CD4-positive, alpha-beta T cell treated with Interleukin-15 for 1 hour (primary cell): ENCODE measurements around the gene MEGF11.
"Not testable (repeated sequence)": the region's sequence is repeated elsewhere in the genome, so short reads cannot be mapped to it uniquely, and the experiment has no call there.

Experiments used
- DNase-seq: peaks from one replicate; pipeline ENCODE4 v3.0.0-alpha.2; 2020

Gene MEGF11

DNA sequence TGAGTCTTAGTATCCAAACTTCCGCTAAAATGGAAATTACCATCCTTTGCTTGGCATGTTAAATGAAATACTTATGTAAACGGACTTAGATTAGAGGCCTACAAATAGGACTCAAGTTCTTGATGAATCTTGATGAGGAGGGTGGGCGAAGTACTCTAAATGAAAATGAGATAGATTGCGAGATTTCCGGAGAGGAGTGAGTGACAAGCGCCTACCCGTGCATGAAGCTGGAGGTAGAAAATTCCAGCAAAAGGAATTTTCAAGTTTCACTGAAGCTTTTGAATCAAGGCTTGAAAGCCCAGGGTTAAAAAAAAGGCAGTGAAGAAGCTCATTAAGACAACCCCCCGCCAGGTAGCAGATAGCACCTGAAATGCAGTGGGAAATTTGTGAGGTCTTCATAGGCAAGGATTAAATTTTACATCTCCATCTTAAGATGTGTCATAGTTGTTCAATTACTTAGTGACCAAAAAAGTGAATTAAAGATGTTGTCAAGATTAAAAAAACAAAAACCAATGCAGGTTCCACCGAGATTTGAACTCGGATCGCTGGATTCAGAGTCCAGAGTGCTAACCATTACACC, 384.9 kb downstream of the MEGF11 start:
- no peak for DNase-seq

DNA sequence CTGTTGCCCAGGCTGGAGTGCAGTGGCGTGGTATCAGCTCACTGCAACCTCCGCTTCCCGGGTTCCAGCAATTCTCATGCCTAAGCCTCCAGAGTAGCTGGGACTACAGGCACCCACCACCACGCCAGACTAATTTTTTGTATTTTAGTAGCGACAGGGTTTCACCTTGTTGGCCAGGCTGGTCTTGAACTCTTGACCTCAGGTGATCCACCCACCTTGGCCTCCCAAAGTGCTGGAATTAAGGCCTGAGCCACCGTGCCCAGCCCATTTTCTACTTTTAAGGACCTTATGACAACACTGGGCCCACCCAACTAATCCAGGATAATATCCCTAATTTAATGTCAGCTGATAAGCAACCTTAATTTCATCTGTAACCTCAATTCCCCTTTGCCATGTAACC, 385.6 kb downstream of the MEGF11 start:
- DNase-seq = not testable (repeated sequence)

DNA sequence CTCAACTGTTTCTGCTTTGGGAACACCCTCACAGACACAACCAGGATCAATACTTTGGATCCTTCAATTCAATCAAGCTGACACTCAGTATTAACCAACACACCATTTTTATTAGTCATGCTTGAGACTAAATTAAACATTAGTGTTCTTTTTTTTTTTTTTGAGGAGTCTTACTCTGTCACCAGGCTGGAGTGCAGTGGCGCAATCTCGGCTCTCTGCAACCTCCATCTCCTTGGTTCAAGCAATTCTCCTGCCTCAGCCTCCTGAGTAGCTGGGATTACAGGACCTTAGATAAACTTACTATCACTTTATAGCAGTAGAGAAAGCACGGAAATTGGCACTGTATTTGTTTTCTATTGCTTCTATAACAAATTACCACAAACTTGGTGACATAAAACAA, 386.3 kb downstream of the MEGF11 start:
- DNase-seq = no peak

DNA sequence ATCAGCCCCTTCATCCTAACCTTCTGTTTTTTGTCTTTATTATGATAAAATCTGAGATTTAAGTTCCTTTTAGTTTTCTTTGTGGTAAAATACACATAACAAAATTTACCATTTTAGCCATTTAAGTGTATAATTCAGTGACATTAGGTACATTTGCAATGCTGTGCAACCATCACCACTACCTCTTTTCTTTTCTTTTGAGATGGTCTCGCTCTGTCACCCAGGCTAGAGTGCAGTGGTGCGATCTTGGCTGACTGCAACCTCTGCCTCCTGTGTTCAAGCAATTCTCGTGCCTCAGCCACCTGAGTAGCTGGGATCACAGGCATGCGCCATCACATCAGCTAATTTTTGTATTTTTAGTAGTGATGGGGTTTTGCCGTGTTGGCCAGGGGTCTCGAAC, 390.4 kb downstream of the MEGF11 start:
- no peak for DNase-seq

DNA sequence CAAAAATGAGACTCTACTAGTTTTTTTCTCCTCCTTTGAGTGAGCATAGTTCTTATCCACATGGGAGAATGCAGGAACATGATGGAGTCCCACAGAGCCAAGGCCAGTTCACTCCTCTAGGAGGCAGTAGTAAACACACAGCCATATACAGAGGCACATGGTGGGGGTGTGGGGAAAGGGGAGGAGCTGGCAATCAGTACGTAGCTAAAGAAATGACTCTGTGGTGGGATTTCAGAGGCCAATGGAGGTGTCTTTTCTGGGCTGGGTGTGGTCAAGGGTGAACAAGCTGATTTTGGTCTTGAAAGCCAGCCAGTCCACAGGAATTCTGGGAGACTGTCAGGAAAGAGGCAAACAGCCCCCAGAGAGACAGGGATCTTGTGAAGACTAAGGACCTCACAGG, 390.9 kb downstream of the MEGF11 start:
- DNase-seq = peak; percentile 63

DNA sequence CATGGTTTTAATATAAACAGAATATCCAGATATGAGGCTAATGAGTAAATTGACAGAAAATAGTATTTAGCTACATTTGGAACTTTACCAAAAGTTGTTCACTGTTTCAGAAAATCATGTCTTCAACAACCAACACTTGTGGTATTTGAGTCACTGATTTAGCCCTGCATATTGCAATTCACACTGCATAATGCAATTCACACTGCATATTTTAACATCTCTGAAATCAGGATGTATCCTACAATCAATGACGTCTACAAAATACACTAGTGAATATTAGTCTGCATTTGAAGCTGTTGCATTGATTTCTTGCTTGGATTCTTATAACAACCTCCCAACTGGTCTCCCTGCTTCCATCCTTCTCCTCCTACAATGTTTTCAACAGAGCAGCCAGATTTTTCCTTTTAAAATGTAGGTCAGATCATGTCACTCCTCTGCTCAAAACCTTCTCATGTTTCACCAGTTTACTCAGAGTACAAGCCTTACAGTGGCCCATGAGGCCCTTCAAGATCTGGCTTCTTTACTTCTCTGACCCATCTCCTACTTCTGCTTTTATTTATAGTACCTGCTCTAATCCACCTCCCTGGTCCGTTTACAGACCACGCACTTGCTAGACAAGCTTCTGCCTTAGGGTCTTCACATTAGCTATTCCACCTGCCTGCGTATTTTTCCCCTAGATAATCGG, 395.7 kb downstream of the MEGF11 start:
- DNase-seq = no peak

DNA sequence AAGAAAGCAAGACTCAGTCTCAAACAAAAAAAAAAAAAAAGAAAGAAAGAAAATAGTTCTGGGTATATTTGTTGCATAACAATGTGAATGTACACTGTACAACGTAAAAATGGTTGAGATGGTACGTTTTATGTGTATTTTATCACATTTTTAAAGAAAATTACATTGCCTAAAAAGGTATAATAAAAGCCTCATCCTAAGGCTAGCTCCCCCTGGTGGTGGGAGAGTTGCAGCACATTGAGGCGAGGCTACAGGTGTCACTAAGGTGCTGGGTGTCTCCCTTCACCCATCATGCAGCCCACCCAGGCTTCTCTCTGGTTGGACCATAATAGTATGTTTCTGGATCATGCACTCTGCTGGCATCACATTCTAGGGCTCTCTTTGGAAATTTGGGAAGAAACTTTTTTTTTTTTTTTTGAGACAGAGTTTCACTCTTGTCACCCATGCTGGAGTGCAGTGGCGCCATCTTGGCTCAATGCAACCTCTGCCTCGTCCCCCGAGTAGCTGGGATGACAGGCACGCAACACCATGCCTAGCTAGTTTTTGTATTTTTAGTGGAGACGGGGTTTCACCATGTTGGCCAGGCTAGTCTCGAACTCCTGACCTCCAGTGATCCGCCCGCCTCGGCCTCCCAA, 396.6 kb downstream of the MEGF11 start:
- DNase-seq = peak; percentile 79

DNA sequence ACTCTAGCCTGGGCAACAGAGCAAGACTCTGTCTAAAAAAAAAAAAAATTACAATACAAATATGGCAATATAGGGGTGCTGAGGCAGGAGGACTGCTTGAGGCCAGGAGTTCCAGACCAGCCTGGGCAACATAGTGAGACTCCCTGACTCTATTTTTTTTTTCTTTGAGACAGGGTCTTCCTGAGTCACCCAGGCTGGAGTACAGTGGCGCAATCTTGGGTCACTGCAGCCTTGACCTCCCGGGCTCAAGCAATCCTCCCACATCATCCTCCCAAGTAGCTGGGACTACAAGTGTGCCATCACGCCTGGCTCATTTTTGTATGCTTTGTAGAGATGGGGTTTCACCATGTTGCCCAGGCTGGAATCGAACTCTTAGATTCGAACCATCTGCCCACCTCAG, 401.6 kb downstream of the MEGF11 start:
- DNase-seq = no peak

DNA sequence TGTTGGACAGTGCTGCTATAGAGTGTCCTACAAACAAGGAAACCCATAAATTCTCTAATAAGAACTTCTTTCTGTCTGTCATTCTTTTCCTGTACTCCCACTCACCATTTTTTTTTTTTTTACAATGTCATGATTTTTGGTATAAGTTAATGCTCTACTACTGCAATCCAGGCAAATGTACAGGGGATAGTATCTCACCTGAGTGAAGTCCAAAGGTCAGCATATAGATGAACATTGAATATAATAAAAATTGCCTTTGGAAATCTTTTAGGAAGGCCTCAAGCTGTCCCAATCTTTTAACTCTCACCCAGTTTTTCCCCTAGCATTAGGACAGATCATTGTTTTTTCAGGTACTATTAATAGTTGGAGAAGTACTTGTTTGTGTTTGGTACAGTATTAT, 405.6 kb downstream of the MEGF11 start:
- DNase-seq = no peak

DNA sequence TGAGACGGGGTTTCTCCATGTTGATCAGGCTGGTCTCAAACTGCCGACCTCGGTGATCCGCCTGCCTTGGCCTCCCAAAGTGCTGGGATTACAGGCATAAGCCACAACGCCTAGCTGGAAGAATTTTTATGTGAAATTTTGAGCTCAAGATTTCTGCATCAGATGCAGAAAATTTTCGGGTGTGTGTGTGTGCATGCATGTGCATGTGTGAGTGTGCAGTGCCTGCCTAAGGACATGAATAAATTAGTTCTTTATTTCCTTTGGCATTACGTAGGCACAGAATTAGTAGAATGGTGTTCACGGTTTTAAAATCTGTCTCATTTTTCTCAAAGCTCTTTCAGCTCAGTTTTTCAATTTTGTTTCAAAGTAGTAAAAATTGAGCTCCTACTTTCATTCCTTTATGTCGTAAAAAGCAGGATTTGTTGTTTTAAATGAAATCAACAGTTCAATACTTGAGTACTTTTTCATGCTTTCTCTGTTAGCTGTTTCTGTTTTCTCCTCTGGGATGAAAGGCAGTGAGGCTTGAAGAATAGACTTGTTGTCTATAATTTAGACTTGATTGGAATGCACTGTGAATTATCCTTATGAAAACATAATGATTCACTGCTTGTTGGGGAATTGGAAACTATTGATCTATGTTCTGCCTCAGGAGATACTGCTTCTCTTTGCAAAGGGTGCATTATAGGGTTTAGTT, 407.6 kb downstream of the MEGF11 start:
- no peak for DNase-seq
